HepG2 (cell line): Measurements from ENCODE around the gene HAO2. TPM values are rescaled to one million over a fixed set of nuclear protein-coding genes. Genes with fewer than 3 reads are reported as not detected.

Source experiments
- AGO1 ChIP-seq: fragments of 200-400 bp; formaldehyde crosslinking; IDR thresholded peaks from 2 replicates; pipeline ENCODE4 v1.6.1; 2017; ENCODE audit warnings: mild to moderate bottlenecking, low read depth, low read length, moderate library complexity; ENCODE audit not compliant: poor library complexity, severe bottlenecking
- ARID2 ChIP-seq: sonication (generic); formaldehyde crosslinking; IDR thresholded peaks from 2 replicates; pipeline ENCODE4 v1.8.1; 2022; ENCODE audit warnings: mild to moderate bottlenecking, missing genetic modification reagents, borderline replicate concordance
- ATF1 ChIP-seq: IDR thresholded peaks from 2 replicates; pipeline ENCODE4 v1.6.1; 2016; ENCODE audit warnings: mild to moderate bottlenecking, control low read depth
- BORCS8-MEF2B ChIP-seq: sonication (generic); formaldehyde crosslinking; IDR thresholded peaks from 2 replicates; pipeline ENCODE4 v1.8.0; 2022; ENCODE audit warnings: mild to moderate bottlenecking, missing genetic modification reagents
- CBFB ChIP-seq: sonication (generic); formaldehyde crosslinking; IDR thresholded peaks from 2 replicates; pipeline ENCODE4 v1.4.0; 2020; ENCODE audit warnings: missing genetic modification reagents
- CERS6 ChIP-seq: sonication (generic); formaldehyde crosslinking; IDR thresholded peaks from 2 replicates; pipeline ENCODE4 v1.5.0; 2020; ENCODE audit warnings: missing genetic modification reagents
- CTCF ChIP-seq: sonication (generic); formaldehyde crosslinking; IDR thresholded peaks from 2 replicates; pipeline ENCODE4 v1.5.0; 2020; ENCODE audit warnings: mild to moderate bottlenecking, missing genetic modification reagents, moderate library complexity
- DDIT3 ChIP-seq: sonication (generic); formaldehyde crosslinking; IDR thresholded peaks from 2 replicates; pipeline ENCODE4 v1.4.0; 2020; ENCODE audit warnings: mild to moderate bottlenecking, missing genetic modification reagents
- GLMP ChIP-seq: sonication (generic); formaldehyde crosslinking; IDR thresholded peaks from 2 replicates; pipeline ENCODE4 v1.9.0; 2021; ENCODE audit warnings: missing genetic modification reagents, mild to moderate bottlenecking, borderline replicate concordance
- HNF4A ChIP-seq: sonication (generic); formaldehyde crosslinking; IDR thresholded peaks from 2 replicates; pipeline ENCODE4 v1.4.0; 2020; ENCODE audit warnings: missing genetic modification reagents
- KLF16 ChIP-seq, 2 experiments: sonication (generic) in 1 of 2; formaldehyde crosslinking in 1 of 2; IDR thresholded peaks; 2 replicates each; pipeline versions ENCODE4 v1.6.1 to v1.8.0; 2016 to 2023; ENCODE audit warnings: missing genetic modification reagents in 2 of 2, missing compliant biosample characterization in 1 of 2
- MAFF ChIP-seq: IDR thresholded peaks from 2 replicates; pipeline ENCODE4 v1.6.1; 2011; ENCODE audit warnings: low read depth, low read length, improper control_type of control experiment
- MBD4 ChIP-seq: IDR thresholded peaks from 2 replicates; pipeline ENCODE4 v1.6.1; 2012; ENCODE audit warnings: low read length, inconsistent platforms, borderline replicate concordance
- MED1 ChIP-seq: sonication (generic); formaldehyde crosslinking; IDR thresholded peaks from 2 replicates; pipeline ENCODE4 v1.4.0; 2020; ENCODE audit warnings: missing genetic modification reagents
- MEF2D ChIP-seq: sonication (generic); formaldehyde crosslinking; IDR thresholded peaks from 2 replicates; pipeline ENCODE4 v1.5.1; 2020; ENCODE audit warnings: mild to moderate bottlenecking, missing genetic modification reagents
- MEIS2 ChIP-seq: sonication (generic); formaldehyde crosslinking; IDR thresholded peaks from 2 replicates; pipeline ENCODE4 v1.9.0; 2021; ENCODE audit warnings: mild to moderate bottlenecking, missing genetic modification reagents
- MIXL1 ChIP-seq: IDR thresholded peaks from 2 replicates; pipeline ENCODE4 v1.6.1; 2016
- MLX ChIP-seq: IDR thresholded peaks from 2 replicates; pipeline ENCODE4 v1.6.1; 2016
- NFE2 ChIP-seq: sonication (generic); formaldehyde crosslinking; IDR thresholded peaks from 2 replicates; pipeline ENCODE4 v1.4.0; 2020; ENCODE audit warnings: missing genetic modification reagents
- SIN3B ChIP-seq: fragments of 150-350 bp; IDR thresholded peaks from 2 replicates; pipeline ENCODE4 v1.6.1; 2014; ENCODE audit warnings: low read length
- ZBTB44 ChIP-seq: sonication (generic); formaldehyde crosslinking; IDR thresholded peaks from 2 replicates; pipeline ENCODE4 v1.4.0; 2020; ENCODE audit warnings: missing genetic modification reagents
- ZMAT3 ChIP-seq: sonication (generic); formaldehyde crosslinking; conservative IDR thresholded peaks from 2 replicates; pipeline ENCODE4 v1.7.0; 2021; ENCODE audit warnings: missing genetic modification reagents
- ZNF513 ChIP-seq: sonication (generic); formaldehyde crosslinking; conservative IDR thresholded peaks from 2 replicates; pipeline ENCODE4 v1.5.0; 2020; ENCODE audit warnings: missing genetic modification reagents
- ZNF556 ChIP-seq: sonication (generic); formaldehyde crosslinking; IDR thresholded peaks from 2 replicates; pipeline ENCODE4 v1.4.0; 2020; ENCODE audit warnings: mild to moderate bottlenecking, missing genetic modification reagents, borderline replicate concordance
- polyA plus RNA-seq, 8 experiments: library from polyadenylated mRNA; depleted of rRNA in 3 of 8; stranded (reverse) in 7 of 8; unstranded in 1 of 8; fragments of >200 nt; fragmentation: Illumina TruSeq in 4 of 8; extraction: Trizol in 4 of 8; gene quantifications; 2 replicates each; pipeline versions ENCODE4 v1.2.1 to v1.2.3, GENCODE V29; 2011 to 2016; ENCODE audit warnings: low read depth in 4 of 8, missing spikeins in 1 of 8, mixed read lengths in 1 of 8; ENCODE audit not compliant: insufficient read depth in 1 of 8
- total RNA-seq, 5 experiments: library from RNA; depleted of rRNA; stranded (reverse); fragments of >200 nt; fragmentation: Illumina TruSeq; extraction: Trizol; gene quantifications; 2 replicates each; pipeline ENCODE4 v1.2.3, GENCODE V29; 2016; ENCODE audit warnings: low read depth in 1 of 5

HAO2 gene
- total and polyA plus RNA-seq, 2 of the 13 experiments (the other 11 are each of a cell fraction or from before 2014, with no cell fraction given), result 0.05 to 0.09 TPM

- TF ChIP-seq ZNF556 (CRISPR knock-in tag) (no peak), HNF4A (CRISPR knock-in tag) (no peak), CTCF (CRISPR knock-in tag) (peak; percentile 88), SIN3B (no peak), ARID2 (CRISPR knock-in tag) (no peak), MED1 (CRISPR knock-in tag) (no peak), KLF16 (CRISPR knock-in tag; IDR thresholded peaks at IDR 0.05) (no peak), GLMP (no peak), MLX (CRISPR knock-in tag) (no peak), CBFB (CRISPR knock-in tag) (no peak), CERS6 (CRISPR knock-in tag) (no peak), ZMAT3 (CRISPR knock-in tag) (no peak), MEF2D (CRISPR knock-in tag) (no peak), ZBTB44 (CRISPR knock-in tag) (no peak), BORCS8-MEF2B (CRISPR knock-in tag) (no peak), AGO1 (no peak), MAFF (no peak), DDIT3 (CRISPR knock-in tag) (no peak), ATF1 (CRISPR knock-in tag) (no peak), MIXL1 (0 out of 2 replicates have a peak, but pooled peaks have one; percentile 25), MBD4 (no peak), ZNF513 (no peak), MEIS2 (CRISPR knock-in tag) (no peak), NFE2 (CRISPR knock-in tag) (no peak)
Measured at GRCh38 chr1:119367432-119368124, 1.0 kb upstream of the HAO2 start (continued).
